H9 (cell line): ENCODE measurements around the gene KCNIP3. TPM values are rescaled to one million over a fixed set of nuclear protein-coding genes. Genes with fewer than 3 reads are reported as not detected.

Source experiments
- DNase-seq: peaks from one replicate; pipeline ENCODE4 v3.0.0-alpha.2; 2017
- H2AFZ ChIP-seq: one replicate; pipeline ENCODE4 v1.6.1; 2013; ENCODE audit warnings: mild to moderate bottlenecking, low read length, control low read depth, moderate library complexity
- H2AK5ac ChIP-seq: 2 replicates; pipeline ENCODE4 v1.6.1; 2013; ENCODE audit warnings: low read length, control low read depth, mixed read lengths; ENCODE audit not compliant: insufficient read length
- H2BK120ac ChIP-seq: one replicate; pipeline ENCODE4 v1.6.1; 2013; ENCODE audit warnings: low read depth, mild to moderate bottlenecking, low read length, control low read depth, inconsistent platforms; ENCODE audit not compliant: poor library complexity, severe bottlenecking
- H2BK12ac ChIP-seq: 2 replicates; pipeline ENCODE4 v1.6.1; 2013; ENCODE audit warnings: low read length, control low read depth, mixed read lengths, low read depth; ENCODE audit not compliant: insufficient read length
- H2BK15ac ChIP-seq: 2 replicates; pipeline ENCODE4 v1.6.1; 2013; ENCODE audit warnings: low read depth, low read length, control low read depth
- H2BK20ac ChIP-seq: one replicate; pipeline ENCODE4 v1.6.1; 2013; ENCODE audit warnings: low read depth, mild to moderate bottlenecking, low read length, control low read depth, inconsistent platforms; ENCODE audit not compliant: poor library complexity, severe bottlenecking
- H2BK5ac ChIP-seq: 2 replicates; pipeline ENCODE4 v1.6.1; 2013; ENCODE audit warnings: low read length, control low read depth, mixed read lengths; ENCODE audit not compliant: insufficient read length
- H3K14ac ChIP-seq: 2 replicates; pipeline ENCODE4 v1.6.1; 2013; ENCODE audit warnings: low read length, control low read depth; ENCODE audit not compliant: insufficient read depth
- H3K18ac ChIP-seq: 2 replicates; pipeline ENCODE4 v1.6.1; 2013; ENCODE audit warnings: low read depth, mild to moderate bottlenecking, mixed read lengths, low read length, control low read depth; ENCODE audit not compliant: insufficient read length
- H3K23ac ChIP-seq: 2 replicates; pipeline ENCODE4 v1.6.1; 2013; ENCODE audit warnings: low read length, control low read depth, mixed read lengths, low read depth; ENCODE audit not compliant: insufficient read length
- H3K23me2 ChIP-seq: 2 replicates; pipeline ENCODE4 v1.6.1; 2013; ENCODE audit warnings: low read depth, mild to moderate bottlenecking, mixed read lengths, low read length, control low read depth; ENCODE audit not compliant: insufficient read length, poor library complexity, severe bottlenecking
- H3K27ac ChIP-seq: 2 replicates; pipeline ENCODE4 v1.5.1; 2013; ENCODE audit warnings: low read length, control low read depth, mixed read lengths, low read depth; ENCODE audit not compliant: insufficient read length
- H3K27me3 ChIP-seq: 2 replicates; pipeline ENCODE4 v1.6.1; 2013; ENCODE audit warnings: low read length, control low read depth, inconsistent platforms; ENCODE audit not compliant: insufficient read depth
- H3K4ac ChIP-seq: 2 replicates; pipeline ENCODE4 v1.6.1; 2013; ENCODE audit warnings: low read depth, mild to moderate bottlenecking, control low read depth, inconsistent platforms, low read length, moderate library complexity
- H3K4me1 ChIP-seq: 2 replicates; pipeline ENCODE4 v1.6.1; 2013; ENCODE audit warnings: low read length, control low read depth, inconsistent platforms; ENCODE audit not compliant: insufficient read depth
- H3K4me2 ChIP-seq: 2 replicates; pipeline ENCODE4 v1.6.1; 2013; ENCODE audit warnings: low read length, control low read depth, mixed read lengths; ENCODE audit not compliant: insufficient read length, insufficient read depth
- H3K56ac ChIP-seq: 2 replicates; pipeline ENCODE4 v1.6.1; 2013; ENCODE audit warnings: low read depth, mild to moderate bottlenecking, mixed read lengths, low read length, control low read depth; ENCODE audit not compliant: insufficient read length
- H3K79me1 ChIP-seq: 2 replicates; pipeline ENCODE4 v1.6.1; 2013; ENCODE audit warnings: low read depth, mild to moderate bottlenecking, moderate library complexity, low read length, control low read depth, inconsistent platforms; ENCODE audit not compliant: insufficient read depth, poor library complexity, severe bottlenecking
- H3K79me2 ChIP-seq: 2 replicates; pipeline ENCODE4 v1.6.1; 2013; ENCODE audit warnings: low read length, control low read depth, inconsistent platforms; ENCODE audit not compliant: insufficient read depth
- H3K9ac ChIP-seq: 2 replicates; pipeline ENCODE4 v1.6.1; 2013; ENCODE audit warnings: low read length, control low read depth, mixed read lengths; ENCODE audit not compliant: insufficient read length; ENCODE audit errors: extremely low read depth
- H3K9me3 ChIP-seq: one replicate; pipeline ENCODE4 v1.6.1; 2013; ENCODE audit warnings: low read depth, low read length, inconsistent platforms; ENCODE audit not compliant: control insufficient read depth
- H3T11ph ChIP-seq: one replicate; pipeline ENCODE4 v1.6.1; 2013; ENCODE audit warnings: mild to moderate bottlenecking, low read length, control low read depth, inconsistent platforms
- H4K20me1 ChIP-seq: one replicate; pipeline ENCODE4 v1.6.1; 2013; ENCODE audit not compliant: control insufficient read depth, insufficient read length, insufficient read depth
- H4K5ac ChIP-seq: 2 replicates; pipeline ENCODE4 v1.6.1; 2013; ENCODE audit warnings: low read depth, mild to moderate bottlenecking, mixed read lengths, low read length, control low read depth; ENCODE audit not compliant: insufficient read length
- H4K8ac ChIP-seq: replicated peaks from 2 replicates; pipeline ENCODE4 v1.6.1; 2013; ENCODE audit warnings: low read length, control low read depth, mixed read lengths, low read depth; ENCODE audit not compliant: insufficient read length
- H4K91ac ChIP-seq: 2 replicates; pipeline ENCODE4 v1.6.1; 2013; ENCODE audit warnings: low read depth, mild to moderate bottlenecking, moderate library complexity, mixed read lengths, low read length, control low read depth; ENCODE audit not compliant: insufficient read length
- H3K27ac Mint-ChIP-seq, 3 experiments: 2 replicates in 2 of 3; 3 replicates in 1 of 3; pipeline ENCODE4 v1.8.0; 2020 to 2021; ENCODE audit warnings: mixed read lengths in 3 of 3, mild to moderate bottlenecking in 1 of 3, moderate library complexity in 1 of 3
- H3K27me3 Mint-ChIP-seq: 2 replicates; pipeline ENCODE4 v1.8.0; 2021; ENCODE audit warnings: low read depth, mild to moderate bottlenecking, moderate library complexity, mixed read lengths
- H3K36me3 Mint-ChIP-seq, 3 experiments: 2 replicates in 2 of 3; 3 replicates in 1 of 3; pipeline ENCODE4 v1.8.0; 2020 to 2021; ENCODE audit warnings: low read depth in 3 of 3, mixed read lengths in 3 of 3; ENCODE audit not compliant: insufficient read depth in 1 of 3
- H3K4me1 Mint-ChIP-seq, 2 experiments: 2 replicates each; pipeline ENCODE4 v1.8.0; 2020; ENCODE audit warnings: mixed read lengths in 2 of 2
- H3K4me3 Mint-ChIP-seq, 2 experiments: 2 replicates in 1 of 2; 3 replicates in 1 of 2; pipeline ENCODE4 v1.8.0; 2020 to 2021; ENCODE audit warnings: mild to moderate bottlenecking in 2 of 2, mixed read lengths in 2 of 2, moderate library complexity in 1 of 2
- H3K9me3 Mint-ChIP-seq, 2 experiments: 2 replicates in 1 of 2; 3 replicates in 1 of 2; pipeline ENCODE4 v1.8.0; 2020; ENCODE audit warnings: mild to moderate bottlenecking in 2 of 2, mixed read lengths in 2 of 2, moderate library complexity in 1 of 2
- WGBS: extraction: QIAGEN DNeasy Blood & Tissue Kit; methylation state at CpG from one replicate; pipeline ENCODE4 v1.1.7; 2013; ENCODE audit warnings: missing lambda C conversion rate, low lambda C conversion rate, mixed read lengths; ENCODE audit not compliant: insufficient read length; ENCODE audit errors: extremely low coverage; 5-methylcytosine and 5-hydroxymethylcytosine counted together
- total RNA-seq: library from RNA; stranded (reverse); gene quantifications from 2 replicates; pipeline ENCODE4 v1.2.1, GENCODE V29; 2021
- TF ChIP-seq, protein P1 (sequence below): fragments of 200-600 bp; sonication (generic); conservative IDR thresholded peaks from 3 replicates; pipeline ENCODE4 v1.8.0; 2021; ENCODE audit warnings: antibody characterized with exemption, mild to moderate bottlenecking

KCNIP3 gene
- total RNA-seq, 1 experiment from 2014 or later, result 1.5 TPM

GRCh38 chr2:95310216-95310615 is 13.1 kb downstream of the KCNIP3 start:
- no peaks in the 10 kb centered on the region for H3K27me3 ChIP-seq
- H2AFZ ChIP-seq, result no peak overlapping the region
- no peak overlapping the region for H2BK120ac ChIP-seq
- WGBS, result no CpG with 5 or more reads among the region's 8 CpGs
- no peaks in the 10 kb centered on the region for H4K20me1 ChIP-seq
- no peaks in the 10 kb centered on the region; a peak in 2 of 5 replicates for H3K9me3 Mint-ChIP-seq
- no peak overlapping the region for H2BK12ac ChIP-seq
- H3K4me1 Mint-ChIP-seq, result peaks cover 16 to 26% of the 10 kb centered on the region in 2 experiments
- no peak for DNase-seq
- no peaks in the 10 kb centered on the region for H3K23me2 ChIP-seq
- no peak overlapping the region for H2BK20ac ChIP-seq
- H3K4ac ChIP-seq, result no peak overlapping the region
- no peak overlapping the region for H3K18ac ChIP-seq
- no peaks in the 10 kb centered on the region for H3K4me1 ChIP-seq
- TF ChIP-seq, protein P1, sequence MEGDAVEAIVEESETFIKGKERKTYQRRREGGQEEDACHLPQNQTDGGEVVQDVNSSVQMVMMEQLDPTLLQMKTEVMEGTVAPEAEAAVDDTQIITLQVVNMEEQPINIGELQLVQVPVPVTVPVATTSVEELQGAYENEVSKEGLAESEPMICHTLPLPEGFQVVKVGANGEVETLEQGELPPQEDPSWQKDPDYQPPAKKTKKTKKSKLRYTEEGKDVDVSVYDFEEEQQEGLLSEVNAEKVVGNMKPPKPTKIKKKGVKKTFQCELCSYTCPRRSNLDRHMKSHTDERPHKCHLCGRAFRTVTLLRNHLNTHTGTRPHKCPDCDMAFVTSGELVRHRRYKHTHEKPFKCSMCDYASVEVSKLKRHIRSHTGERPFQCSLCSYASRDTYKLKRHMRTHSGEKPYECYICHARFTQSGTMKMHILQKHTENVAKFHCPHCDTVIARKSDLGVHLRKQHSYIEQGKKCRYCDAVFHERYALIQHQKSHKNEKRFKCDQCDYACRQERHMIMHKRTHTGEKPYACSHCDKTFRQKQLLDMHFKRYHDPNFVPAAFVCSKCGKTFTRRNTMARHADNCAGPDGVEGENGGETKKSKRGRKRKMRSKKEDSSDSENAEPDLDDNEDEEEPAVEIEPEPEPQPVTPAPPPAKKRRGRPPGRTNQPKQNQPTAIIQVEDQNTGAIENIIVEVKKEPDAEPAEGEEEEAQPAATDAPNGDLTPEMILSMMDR, result no peak
- H3K4me2 ChIP-seq, result no peak overlapping the region
- no peak overlapping the region for H4K5ac ChIP-seq
- H2BK15ac ChIP-seq, result no peak overlapping the region
- no peak overlapping the region for H3K27ac ChIP-seq
- H3K4me3 Mint-ChIP-seq, result no peak overlapping the region
- H3K56ac ChIP-seq, result no peak overlapping the region
- H3T11ph ChIP-seq, result no peak overlapping the region
- no peak overlapping the region for H3K14ac ChIP-seq
- no peaks in the 10 kb centered on the region; a peak in 1 of 7 replicates for H3K36me3 Mint-ChIP-seq
- H3K9me3 ChIP-seq, result no peaks in the 10 kb centered on the region
- no peaks in the 10 kb centered on the region for H3K79me2 ChIP-seq
- no peak overlapping the region for H3K23ac ChIP-seq
- H3K27me3 Mint-ChIP-seq, result peaks cover 2% of the 10 kb centered on the region
- no peak overlapping the region for H4K91ac ChIP-seq
- H2AK5ac ChIP-seq, result no peak overlapping the region
- no peak overlapping the region for H2BK5ac ChIP-seq
- no peak overlapping the region for H3K9ac ChIP-seq
- no peak overlapping the region for H4K8ac ChIP-seq
- no peaks in the 10 kb centered on the region for H3K79me1 ChIP-seq
- no peak overlapping the region for H3K27ac Mint-ChIP-seq
